NCI-H69 (cell line): ENCODE results near the gene B4GALT2.
A peak's percentile ranks its signal among the peaks of the same experiment; 100 is the strongest.

ENCODE experiments used
- DNase-seq: peaks from one replicate; lab custom pipeline; 2025; lab: John Stamatoyannopoulos, UW

The B4GALT2 gene, protein sequence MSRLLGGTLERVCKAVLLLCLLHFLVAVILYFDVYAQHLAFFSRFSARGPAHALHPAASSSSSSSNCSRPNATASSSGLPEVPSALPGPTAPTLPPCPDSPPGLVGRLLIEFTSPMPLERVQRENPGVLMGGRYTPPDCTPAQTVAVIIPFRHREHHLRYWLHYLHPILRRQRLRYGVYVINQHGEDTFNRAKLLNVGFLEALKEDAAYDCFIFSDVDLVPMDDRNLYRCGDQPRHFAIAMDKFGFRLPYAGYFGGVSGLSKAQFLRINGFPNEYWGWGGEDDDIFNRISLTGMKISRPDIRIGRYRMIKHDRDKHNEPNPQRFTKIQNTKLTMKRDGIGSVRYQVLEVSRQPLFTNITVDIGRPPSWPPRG

DNA sequence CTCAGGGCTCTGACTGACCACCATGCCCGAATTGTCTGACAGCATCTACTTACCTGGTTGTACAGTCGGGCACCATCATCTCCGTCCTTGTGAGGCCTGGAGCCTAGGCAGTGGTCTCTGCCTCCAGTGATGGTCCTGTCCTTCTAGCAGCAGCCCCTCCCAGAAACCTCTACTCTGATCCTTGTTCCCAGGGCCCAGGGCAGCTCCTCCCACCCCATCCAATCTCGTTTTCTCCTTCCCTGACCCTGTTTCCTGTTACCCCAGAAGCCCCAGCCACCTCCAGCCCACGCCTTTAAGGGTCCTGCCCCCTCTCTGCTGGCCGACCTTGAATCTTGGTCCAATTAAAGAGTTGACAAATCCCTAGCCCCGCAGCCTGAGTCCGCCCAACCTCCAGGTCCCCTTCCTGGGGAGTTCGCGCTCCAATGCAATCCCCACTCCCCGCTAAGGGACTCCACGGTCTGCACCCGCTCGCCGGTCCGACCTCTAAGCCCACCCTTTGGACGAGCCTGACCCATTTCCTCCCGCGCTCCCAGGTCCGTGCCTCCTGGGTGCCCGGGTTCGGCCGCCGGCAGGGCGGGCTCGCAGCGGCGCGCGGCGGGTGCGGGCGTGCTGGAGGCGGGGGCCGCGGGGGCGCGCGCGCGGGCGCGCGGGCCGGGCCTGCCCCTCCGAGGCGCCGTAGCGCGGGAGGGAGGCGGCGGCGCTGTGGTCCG is at the start of gene B4GALT2:
TSS of gene B4GALT2 (plus strand) at position 660 of the 710 bp plus-strand sequence. CDS start 1,951 bp downstream, outside the sequence.
- peak; percentile 70 for DNase-seq

DNA sequence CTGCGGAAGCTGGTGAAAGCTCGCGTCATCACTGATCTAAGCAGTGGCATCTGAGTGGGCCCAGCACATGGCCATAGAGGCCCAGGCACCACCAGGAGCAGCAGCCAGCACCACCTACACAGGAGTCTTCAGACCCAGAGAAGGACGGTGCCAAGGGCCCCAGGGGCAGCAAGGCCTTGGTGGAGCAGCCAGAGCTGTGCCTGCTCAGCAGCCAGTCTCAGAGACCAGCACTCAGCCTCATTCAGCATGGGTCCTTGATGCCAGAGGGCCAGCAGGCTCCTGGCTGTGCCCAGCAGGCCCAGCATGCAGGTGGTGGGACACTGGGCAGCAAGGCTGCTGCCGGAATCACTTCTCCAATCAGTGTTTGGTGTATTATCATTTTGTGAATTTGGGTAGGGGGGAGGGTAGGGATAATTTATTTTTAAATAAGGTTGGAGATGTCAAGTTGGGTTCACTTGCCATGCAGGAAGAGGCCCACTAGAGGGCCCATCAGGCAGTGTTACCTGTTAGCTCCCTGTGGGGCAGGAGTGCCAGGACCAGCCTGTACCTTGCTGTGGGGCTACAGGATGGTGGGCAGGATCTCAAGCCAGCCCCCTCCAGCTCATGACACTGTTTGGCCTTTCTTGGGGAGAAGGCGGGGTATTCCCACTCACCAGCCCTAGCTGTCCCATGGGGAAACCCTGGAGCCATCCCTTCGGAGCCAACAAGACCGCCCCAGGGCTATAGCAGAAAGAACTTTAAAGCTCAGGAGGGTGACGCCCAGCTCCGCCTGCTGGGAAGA is 48.7 kb upstream of the B4GALT2 start:
- peak; percentile 40 for DNase-seq

DNA sequence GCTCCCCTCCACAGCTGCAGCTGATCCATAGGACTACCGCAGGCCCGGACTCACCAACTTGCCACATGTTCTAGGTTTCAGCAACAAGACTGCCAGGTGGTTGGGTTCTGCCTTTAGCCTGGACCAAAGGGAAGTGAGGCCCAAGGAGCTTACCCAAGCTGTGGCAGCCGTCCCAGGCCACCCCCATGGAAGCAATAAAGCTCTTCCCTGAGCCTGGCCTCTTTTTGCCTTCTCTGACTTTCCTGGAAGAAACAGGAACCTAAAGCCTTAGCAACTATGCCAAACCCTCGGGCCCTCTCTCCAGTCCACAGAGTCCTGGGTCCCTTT is 48.1 kb upstream of the B4GALT2 start:
- no peak for DNase-seq

DNA sequence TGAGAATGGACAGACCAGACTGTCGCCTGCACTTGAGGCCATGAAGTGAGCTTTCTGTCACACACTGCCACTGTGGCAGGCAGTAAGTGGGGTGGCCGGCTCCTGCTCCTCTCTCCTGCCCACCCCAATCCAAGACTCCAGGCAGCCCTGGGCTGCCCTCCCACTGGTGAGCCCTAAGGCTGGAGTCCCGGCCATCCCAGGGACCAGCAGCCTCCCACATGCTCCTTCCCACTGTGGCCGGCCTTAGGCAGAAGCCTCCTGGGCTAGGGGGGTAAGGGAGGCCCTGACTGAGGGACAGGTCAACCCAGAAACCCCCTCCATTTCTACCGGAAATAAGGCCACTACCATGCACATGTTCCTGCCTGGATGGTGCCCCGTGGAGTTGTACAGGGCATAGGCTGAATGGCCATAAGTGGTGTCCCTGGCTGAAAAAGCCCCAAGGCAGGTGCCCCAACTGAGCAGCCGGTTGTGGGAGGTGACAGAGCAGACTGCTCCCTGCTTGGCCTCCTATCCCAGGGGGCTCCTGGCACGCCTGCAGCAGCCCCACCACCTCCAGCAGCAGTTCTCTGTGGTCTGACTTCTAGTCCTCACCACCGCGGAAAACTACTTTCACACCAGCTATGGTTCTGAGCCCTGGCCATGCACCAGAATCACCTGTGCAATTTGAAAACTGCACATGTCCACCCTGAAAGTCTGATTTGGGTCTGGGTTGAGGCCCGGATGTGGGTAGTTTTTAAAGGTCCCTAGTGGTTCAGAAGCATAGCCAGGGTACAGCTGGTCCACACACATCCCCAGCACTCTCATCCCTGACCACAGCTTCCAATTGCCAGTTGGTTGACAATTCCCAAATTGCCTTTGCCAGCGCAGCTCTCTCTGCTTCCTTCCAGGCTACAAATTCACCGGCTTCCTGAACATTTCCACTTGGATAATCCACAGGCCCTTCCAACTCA is 47.0 kb upstream of the B4GALT2 start:
- no peak for DNase-seq

DNA sequence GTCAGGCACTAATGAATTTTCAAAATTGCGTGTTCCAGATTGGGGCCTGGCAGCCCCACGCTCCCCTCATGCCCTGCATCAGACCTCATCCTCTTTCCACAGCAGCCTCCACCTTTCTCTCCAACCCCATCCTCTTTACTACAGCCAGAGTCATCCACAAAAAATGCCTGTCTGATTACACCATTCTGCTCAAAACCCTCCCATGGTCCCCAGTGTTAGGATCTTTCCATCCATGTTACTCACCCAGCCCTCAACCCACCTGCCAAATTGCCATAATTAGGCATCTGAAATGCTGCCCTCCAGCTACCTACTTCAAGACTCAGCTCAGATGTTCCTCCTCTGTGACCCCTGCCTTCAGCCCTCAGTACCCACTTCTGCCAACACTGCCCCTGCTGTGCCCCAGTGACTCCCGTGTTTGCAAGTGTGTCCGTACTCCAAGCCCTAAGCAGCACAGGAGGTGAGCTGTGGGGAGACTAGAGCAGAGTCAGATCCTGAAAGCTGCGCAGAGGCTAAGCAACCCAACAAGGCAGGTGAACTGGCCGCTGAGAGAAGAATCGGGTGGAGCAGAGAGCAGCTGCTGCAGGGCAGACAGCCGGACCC is 46.1 kb upstream of the B4GALT2 start:
- peak; percentile 59 for DNase-seq

DNA sequence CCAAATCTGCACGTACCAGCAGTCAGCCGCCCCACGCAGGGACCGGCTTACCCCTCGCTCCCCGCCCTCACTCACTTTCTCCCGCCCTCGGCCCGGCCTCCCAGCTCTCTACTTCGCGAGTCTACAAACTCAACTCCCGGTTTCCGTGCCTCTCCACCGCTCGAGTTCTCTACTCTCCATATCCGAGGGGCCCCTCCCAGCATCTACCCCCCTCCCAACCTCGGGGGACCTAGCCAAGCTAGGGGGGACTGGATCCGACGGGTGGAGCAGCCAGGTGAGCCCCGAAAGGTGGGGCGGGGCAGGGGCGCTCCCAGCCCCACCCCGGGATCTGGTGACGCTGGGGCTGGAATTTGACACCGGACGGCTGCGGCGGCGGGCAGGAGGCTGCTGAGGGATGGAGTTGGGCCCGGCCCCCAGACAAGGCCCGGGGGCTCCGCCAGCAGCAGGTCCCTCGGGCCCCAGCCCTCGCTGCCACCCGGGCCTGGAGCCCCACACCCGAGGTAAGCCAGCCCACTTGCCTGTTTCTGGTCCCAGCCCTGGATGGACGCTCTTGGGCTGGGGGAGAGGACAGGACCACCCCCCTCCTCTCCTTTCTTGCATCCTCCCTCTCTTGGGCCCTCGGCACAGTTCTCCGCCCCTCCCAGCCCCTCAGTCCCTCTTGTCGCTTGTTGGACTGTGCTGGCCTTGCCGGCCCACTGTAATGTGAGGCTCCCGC is 45.5 kb upstream of the B4GALT2 start, which contains the start of gene ARTN:
TSS of gene ARTN (plus strand) at position 416 of the 715 bp plus-strand sequence. CDS start 1,856 bp downstream, outside the sequence.
- peak; percentile 59 for DNase-seq

DNA sequence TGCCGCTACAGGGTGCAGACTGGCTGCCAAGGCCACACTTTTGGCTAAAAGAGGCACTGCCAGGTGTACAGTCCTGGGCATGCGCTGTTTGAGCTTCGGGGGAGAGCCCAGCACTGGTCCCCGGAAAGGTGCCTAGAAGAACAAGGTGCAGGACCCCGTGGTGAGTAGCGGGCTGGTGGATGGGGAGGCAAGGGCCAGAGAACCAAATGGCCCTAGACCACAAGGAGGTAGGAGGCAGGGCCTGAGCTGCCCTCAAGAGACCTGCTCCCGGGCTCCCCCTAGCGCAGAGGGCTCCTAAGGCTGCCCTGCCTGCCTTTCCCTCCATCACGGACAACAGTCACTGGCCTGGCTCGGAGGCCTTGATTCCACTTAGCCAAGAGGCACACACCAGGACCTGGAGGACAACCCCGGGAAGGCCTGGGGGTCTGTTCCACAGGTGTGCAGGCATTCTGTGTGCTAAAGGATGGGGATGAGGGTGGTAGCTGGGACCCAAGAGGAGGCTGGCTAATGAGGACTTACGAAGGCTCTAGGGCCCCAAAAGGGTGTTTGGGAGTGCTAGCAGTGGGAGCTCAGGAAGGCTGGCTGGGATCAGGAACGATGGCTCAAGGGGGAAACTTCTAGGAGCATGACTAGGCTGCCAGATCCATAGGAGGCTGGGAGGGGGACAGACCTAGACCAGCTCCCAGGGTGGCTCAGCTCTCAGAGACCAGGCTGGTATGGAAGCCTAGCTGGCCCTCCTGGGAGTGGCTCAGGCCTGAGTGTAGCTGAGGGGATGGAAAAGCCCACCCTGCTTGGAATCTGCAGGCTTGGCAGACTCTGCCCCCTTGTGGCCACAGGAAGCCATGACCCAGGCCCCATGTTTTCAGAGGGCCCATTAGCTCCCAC is 44.7 kb upstream of the B4GALT2 start:
- DNase-seq = peak; percentile 70

DNA sequence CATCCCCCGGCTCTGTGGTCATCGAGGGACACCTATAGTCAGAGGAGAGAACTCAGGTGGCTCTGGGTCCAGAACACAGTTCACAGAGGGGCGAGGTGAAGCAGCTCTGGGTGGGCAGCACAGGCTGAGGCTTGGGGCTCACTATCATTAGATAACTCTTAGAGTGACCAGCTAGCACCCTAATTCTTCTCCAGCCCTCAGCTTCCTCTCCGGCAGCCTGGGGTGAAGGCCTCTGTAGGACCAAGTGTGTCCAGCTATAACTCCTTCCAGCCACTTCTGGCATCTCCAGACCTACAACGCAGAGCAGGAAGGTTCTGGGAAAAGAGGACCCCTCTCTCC is 44.1 kb upstream of the B4GALT2 start:
- no peak for DNase-seq

DNA sequence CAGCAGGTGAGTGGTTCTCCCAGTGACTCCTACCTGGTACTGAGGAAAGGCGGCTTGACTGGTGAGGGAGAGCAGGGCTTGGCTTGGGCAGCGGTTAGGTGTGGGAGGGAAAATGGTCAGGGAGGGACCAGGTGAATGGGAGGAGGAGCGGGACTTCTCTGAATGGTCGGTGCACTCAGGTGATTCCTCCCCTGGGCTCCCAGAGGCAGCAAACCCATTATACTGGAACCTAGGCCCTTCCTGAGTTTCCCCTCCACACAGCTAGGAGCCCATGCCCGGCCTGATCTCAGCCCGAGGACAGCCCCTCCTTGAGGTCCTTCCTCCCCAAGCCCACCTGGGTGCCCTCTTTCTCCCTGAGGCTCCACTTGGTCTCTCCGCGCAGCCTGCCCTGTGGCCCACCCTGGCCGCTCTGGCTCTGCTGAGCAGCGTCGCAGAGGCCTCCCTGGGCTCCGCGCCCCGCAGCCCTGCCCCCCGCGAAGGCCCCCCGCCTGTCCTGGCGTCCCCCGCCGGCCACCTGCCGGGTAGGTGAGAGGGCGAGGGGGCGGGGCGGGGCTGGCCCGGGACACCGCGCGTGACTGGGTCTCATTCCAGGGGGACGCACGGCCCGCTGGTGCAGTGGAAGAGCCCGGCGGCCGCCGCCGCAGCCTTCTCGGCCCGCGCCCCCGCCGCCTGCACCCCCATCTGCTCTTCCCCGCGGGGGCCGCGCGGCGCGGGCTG is 43.1 kb upstream of the B4GALT2 start:
- peak; percentile 37 for DNase-seq

DNA sequence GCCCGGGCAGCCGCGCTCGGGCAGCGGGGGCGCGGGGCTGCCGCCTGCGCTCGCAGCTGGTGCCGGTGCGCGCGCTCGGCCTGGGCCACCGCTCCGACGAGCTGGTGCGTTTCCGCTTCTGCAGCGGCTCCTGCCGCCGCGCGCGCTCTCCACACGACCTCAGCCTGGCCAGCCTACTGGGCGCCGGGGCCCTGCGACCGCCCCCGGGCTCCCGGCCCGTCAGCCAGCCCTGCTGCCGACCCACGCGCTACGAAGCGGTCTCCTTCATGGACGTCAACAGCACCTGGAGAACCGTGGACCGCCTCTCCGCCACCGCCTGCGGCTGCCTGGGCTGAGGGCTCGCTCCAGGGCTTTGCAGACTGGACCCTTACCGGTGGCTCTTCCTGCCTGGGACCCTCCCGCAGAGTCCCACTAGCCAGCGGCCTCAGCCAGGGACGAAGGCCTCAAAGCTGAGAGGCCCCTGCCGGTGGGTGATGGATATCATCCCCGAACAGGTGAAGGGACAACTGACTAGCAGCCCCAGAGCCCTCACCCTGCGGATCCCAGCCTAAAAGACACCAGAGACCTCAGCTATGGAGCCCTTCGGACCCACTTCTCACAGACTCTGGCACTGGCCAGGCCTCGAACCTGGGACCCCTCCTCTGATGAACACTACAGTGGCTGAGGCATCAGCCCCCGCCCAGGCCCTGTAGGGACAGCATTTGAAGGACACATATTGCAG is 42.4 kb upstream of the B4GALT2 start:
- peak; percentile 62 for DNase-seq

DNA sequence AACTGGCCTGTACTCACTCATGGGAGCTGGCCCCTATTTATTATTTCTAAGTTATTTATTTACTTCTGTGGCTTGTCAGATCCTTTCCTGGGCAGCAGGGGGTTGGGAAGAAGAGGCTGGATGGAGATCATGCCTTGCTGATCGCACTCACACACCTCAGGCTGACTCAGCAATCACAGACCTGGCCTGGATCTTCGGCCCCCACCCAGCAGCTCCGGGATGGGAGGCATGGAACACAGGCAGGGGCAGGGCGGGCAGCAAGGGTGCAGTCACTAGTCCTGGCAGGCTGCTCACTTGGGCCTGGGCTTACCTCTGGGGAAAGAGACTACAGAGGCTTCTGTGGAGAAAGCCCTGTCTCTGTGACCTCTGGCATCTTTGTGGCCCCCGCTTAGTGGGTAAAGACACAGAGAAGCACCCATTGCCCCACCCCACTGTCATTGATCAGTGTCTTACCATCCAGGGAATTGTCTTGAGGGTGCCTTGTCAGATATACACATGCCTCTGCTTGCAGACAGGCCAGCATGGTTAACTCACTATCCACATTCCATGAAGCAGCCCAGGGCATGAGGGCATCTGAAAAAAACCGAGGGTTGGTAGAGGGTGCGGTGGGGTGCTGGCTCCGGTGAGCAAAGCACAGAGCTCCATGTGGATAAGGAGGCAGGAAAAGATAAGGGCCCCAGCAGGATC is 41.7 kb upstream of the B4GALT2 start:
- DNase-seq = no peak

DNA sequence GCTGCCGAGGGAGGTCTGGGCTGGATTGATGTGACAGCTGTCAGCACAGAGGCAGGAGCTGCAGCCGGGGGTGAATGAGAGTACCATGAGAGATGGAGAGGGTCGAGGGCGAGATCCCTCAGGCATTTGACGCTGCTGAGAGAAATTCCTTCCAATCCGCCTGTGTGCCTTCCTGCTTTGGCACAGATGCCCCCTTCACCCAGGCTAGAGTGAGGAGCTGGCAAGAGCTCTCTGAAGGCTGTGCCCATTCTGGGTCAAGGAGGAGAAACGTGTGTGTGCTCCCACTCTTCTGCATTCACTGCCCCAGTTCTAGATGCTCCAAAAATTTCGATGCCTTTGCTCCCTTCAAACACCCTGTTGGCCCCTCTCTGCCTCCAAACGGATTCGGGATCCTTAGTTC is 40.6 kb upstream of the B4GALT2 start:
- DNase-seq = no peak

DNA sequence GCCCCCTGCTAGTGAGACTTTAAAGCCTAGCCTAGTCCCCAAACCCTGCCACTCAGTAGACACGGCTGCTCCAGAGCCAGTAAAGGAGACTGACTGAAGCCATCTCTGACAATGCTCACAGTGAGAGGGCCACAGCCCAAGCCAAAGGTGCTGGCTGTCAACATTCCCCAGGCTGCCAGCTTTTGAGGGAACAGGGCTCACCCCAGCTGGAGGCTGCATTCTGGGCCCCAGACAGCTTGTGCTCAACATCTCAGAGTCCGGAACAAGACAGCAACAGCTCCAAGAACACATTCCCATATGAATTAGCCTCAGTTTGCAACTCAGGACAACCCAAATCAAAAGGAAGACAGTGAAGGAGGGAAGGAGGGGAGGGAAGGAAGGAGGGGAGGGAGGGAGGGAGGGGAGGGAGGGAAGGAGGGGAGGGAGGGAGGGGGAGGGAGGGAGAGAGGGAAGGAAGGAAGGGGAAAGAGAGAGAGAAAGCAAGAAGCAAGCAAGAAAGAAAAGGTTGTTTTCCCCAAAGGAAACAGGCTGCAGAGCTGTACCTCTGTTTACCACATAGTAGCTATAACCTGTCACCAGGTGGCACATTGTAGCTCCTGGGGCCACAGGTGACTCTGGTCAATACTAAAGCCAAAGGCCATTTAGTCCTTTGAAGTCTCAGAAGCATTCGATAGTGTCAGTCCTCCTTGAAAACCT is 40.0 kb upstream of the B4GALT2 start:
- no peak for DNase-seq

DNA sequence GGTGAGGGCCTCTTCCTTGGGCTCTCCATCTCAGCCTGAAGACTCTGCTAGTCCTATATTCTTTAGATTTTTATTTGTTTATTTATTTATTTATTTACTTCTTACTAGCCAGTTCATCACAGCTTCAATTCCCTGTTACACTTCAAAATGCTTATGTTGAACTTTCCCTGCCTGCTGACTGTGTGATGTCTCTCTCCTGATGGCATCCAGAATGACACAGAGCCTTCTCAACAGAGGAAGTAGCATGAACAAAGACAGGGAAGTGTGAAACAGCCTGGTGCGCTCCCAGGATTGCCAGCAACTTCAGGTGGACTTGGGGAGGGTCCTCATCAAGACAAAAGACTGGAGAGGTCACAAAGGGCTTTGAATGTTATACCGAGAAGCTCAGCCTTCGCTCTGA is 36.6 kb upstream of the B4GALT2 start:
- DNase-seq = no peak

DNA sequence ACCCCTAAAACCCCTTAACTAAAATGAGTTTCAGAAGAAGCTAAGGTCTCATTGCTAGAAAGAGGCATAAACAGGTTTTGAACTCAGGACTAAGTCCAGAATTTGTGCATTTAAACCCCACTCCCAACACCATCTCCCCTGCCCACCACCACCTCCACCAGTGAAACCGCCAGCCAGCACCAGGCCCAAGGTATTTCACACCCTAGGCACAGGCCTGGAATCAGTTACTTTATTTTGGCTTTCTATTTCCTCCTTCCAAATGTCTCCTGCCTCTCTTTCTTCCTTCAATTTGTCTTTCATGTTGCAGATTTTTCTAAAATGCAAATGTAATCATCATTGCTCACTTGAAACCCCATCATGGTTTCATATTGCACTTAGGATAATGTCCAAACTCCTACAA is 34.1 kb upstream of the B4GALT2 start:
- DNase-seq = no peak

DNA sequence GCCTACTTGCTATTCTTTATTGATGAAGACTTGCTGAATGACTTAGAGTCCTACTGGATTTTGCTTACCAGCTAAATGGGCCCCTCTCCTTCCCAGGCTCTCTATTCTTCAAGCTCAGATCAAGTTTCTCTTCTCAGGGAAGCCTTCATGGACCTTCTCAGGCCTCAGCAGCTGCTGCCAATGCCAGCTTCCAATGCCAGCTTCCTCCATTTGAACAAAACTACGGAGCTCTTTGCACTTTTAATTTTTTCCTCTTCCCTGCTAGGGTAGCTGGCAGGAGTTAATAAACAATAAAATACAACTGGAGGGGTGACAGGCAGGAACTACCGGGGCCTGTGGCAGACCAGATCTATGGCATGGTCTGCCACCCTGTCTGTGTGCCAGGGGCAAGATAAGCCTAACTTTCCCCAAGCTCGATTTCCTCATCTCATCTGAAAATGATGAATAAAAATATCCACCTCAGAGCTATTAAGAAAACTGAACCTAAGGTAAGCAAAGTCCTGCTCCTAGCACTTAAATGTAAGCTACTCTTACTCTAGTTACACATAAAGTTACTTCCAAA is 33.3 kb upstream of the B4GALT2 start:
- DNase-seq = peak; percentile 14
